Hepatocyte (in vitro differentiated cells): ENCODE data around the gene MOB1A.
"Not testable (repeated sequence)": the region's sequence is repeated elsewhere in the genome, so short reads cannot be mapped to it uniquely, and the experiment has no call there.

Source experiments
- EZH2 ChIP-seq: fragments of 200-600 bp; sonication (generic); IDR thresholded peaks from 2 replicates; pipeline ENCODE4 v1.6.1; 2016; ENCODE audit warnings: antibody characterized with exemption, mild to moderate bottlenecking, borderline replicate concordance
- TF ChIP-seq, protein P1 (sequence below): fragments of 200-600 bp; sonication (generic); IDR thresholded peaks from 2 replicates; pipeline ENCODE4 v1.5.1; 2016; ENCODE audit warnings: antibody characterized with exemption, mild to moderate bottlenecking; ENCODE audit not compliant: poor library complexity

DNA sequence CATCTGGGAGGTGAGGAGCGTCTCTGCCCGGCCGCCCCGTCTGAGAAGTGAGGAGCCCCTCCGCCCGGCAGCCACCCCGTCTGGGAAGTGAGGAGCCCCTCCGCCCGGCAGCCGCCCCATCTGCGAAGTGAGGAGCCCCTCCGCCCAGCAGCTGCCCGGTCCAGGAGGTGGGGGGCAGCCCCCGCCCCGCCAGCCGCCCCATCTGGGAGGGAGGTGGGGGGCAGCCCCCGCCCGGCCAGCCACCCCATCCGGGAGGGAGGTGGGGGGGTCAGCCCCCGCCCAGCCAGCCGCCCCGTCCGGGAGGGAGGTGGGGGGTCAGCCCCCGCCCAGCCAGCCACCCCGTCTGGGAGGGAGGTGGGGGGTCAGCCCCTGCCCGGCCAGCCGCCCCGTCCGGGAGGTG lies 54.7 kb downstream of the MOB1A start:
- TF ChIP-seq, protein P1, sequence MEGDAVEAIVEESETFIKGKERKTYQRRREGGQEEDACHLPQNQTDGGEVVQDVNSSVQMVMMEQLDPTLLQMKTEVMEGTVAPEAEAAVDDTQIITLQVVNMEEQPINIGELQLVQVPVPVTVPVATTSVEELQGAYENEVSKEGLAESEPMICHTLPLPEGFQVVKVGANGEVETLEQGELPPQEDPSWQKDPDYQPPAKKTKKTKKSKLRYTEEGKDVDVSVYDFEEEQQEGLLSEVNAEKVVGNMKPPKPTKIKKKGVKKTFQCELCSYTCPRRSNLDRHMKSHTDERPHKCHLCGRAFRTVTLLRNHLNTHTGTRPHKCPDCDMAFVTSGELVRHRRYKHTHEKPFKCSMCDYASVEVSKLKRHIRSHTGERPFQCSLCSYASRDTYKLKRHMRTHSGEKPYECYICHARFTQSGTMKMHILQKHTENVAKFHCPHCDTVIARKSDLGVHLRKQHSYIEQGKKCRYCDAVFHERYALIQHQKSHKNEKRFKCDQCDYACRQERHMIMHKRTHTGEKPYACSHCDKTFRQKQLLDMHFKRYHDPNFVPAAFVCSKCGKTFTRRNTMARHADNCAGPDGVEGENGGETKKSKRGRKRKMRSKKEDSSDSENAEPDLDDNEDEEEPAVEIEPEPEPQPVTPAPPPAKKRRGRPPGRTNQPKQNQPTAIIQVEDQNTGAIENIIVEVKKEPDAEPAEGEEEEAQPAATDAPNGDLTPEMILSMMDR: not testable (repeated sequence)
- not testable (repeated sequence) for TF ChIP-seq EZH2
